ENCODE measurements around the gene HMCES. TPM values are rescaled to one million over a fixed set of nuclear protein-coding genes. Genes with fewer than 3 reads are reported as not detected.

HMCES gene
- total and polyA plus RNA-seq, 2 of the 13 experiments (the other 11 are each of a cell fraction or from before 2014, with no cell fraction given) = 16.1 to 37.5 TPM

DNA sequence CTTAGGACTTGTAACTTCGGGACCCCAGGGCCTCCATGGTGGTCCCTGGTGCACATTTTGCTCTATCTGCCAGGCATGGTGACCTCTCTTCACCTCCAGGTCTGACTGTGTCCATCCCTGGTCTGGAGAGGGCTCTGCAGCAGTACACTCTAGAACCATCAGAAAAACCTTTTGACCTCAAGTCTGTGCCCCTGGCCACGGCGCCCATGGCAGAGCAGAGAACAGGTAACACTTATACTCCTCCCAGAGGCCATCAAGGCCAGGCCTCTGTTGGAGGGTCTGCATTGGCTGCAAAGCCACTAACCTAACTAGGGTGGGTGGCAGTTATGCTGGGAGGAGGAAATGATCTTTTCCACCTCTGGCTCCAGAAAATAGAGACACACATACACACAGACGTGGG is 10.3 kb upstream of the HMCES start:
- FAIRE-seq (no peak), DNase-seq (ENCODE audit: low spot score) (no peak), ATAC-seq (no peak)
- no peak overlapping the region for H3K4me3 ChIP-seq (replicated peaks in 1 of 3; ENCODE audit: insufficient read depth in 1 of 3, low read depth in 2 of 3, low read length in 3 of 3)
- no peaks in the 10 kb centered on the region for H4K20me1 ChIP-seq (ENCODE audit: insufficient read depth, low read length)
- in situ Hi-C loops (cut with HindIII; ENCODE audit: extremely low pct_ligation_motif_present, low pct_unique_long_range_greater_than_20kb) = no loop called here
- ChIA-PET CTCF (ENCODE audit: low intra/inter-chr PET ratio, low total read pairs) (no interaction called here), POLR2A (no interaction called here)
- BruUV-seq (replicated peaks) = no TSS peak
- no peaks in the 10 kb centered on the region for H3K27me3 ChIP-seq (ENCODE audit: control insufficient read depth in 1 of 2, insufficient read depth in 2 of 2, low read length in 2 of 2)
- peaks cover 2% of the 10 kb centered on the region for H3K79me2 ChIP-seq (ENCODE audit: insufficient read depth, low read length)
- intact Hi-C loops (cut with micrococcal nuclease; ENCODE audit: unreplicated experiment) = no loop called here
- H3K9me3 ChIP-seq (ENCODE audit: low read length) = no peaks in the 10 kb centered on the region
- H3K9ac ChIP-seq (ENCODE audit: insufficient read depth, low read depth, low read length) = no peak overlapping the region
- H2AFZ ChIP-seq (ENCODE audit: low read length) = no peak overlapping the region
- TF ChIP-seq, protein P1, sequence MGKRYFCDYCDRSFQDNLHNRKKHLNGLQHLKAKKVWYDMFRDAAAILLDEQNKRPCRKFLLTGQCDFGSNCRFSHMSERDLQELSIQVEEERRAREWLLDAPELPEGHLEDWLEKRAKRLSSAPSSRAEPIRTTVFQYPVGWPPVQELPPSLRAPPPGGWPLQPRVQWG (CRISPR knock-in tag; IDR thresholded peaks at IDR 0.05; ENCODE audit: borderline replicate concordance, low read depth) = no peak
- TF ChIP-seq, protein P2, sequence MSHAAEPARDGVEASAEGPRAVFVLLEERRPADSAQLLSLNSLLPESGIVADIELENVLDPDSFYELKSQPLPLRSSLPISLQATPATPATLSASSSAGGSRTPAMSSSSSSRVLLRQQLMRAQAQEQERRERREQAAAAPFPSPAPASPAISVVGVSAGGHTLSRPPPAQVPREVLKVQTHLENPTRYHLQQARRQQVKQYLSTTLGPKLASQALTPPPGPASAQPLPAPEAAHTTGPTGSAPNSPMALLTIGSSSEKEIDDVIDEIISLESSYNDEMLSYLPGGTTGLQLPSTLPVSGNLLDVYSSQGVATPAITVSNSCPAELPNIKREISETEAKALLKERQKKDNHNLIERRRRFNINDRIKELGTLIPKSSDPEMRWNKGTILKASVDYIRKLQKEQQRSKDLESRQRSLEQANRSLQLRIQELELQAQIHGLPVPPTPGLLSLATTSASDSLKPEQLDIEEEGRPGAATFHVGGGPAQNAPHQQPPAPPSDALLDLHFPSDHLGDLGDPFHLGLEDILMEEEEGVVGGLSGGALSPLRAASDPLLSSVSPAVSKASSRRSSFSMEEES (CRISPR knock-in tag; IDR thresholded peaks at IDR 0.05) = no peak
- TF ChIP-seq ZNF605 (CRISPR knock-in tag; IDR thresholded peaks at IDR 0.05) (no peak), ZNF737 (CRISPR knock-in tag; IDR thresholded peaks at IDR 0.05; ENCODE audit: borderline replicate concordance) (no peak), ZNF749 (CRISPR knock-in tag; IDR thresholded peaks at IDR 0.05; ENCODE audit: borderline replicate concordance) (no peak), ZNF546 (CRISPR knock-in tag; conservative IDR thresholded peaks at IDR 0.05) (no peak), SMAD3 (CRISPR knock-in tag; IDR thresholded peaks at IDR 0.05) (no peak), ZNF891 (CRISPR knock-in tag; IDR thresholded peaks at IDR 0.05) (no peak), HIVEP1 (CRISPR knock-in tag; IDR thresholded peaks at IDR 0.05) (no peak)
- TF ChIP-seq, protein P3, sequence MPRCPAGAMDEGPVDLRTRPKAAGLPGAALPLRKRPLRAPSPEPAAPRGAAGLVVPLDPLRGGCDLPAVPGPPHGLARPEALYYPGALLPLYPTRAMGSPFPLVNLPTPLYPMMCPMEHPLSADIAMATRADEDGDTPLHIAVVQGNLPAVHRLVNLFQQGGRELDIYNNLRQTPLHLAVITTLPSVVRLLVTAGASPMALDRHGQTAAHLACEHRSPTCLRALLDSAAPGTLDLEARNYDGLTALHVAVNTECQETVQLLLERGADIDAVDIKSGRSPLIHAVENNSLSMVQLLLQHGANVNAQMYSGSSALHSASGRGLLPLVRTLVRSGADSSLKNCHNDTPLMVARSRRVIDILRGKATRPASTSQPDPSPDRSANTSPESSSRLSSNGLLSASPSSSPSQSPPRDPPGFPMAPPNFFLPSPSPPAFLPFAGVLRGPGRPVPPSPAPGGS (CRISPR knock-in tag; IDR thresholded peaks at IDR 0.05) = no peak
- TF ChIP-seq, protein P4, sequence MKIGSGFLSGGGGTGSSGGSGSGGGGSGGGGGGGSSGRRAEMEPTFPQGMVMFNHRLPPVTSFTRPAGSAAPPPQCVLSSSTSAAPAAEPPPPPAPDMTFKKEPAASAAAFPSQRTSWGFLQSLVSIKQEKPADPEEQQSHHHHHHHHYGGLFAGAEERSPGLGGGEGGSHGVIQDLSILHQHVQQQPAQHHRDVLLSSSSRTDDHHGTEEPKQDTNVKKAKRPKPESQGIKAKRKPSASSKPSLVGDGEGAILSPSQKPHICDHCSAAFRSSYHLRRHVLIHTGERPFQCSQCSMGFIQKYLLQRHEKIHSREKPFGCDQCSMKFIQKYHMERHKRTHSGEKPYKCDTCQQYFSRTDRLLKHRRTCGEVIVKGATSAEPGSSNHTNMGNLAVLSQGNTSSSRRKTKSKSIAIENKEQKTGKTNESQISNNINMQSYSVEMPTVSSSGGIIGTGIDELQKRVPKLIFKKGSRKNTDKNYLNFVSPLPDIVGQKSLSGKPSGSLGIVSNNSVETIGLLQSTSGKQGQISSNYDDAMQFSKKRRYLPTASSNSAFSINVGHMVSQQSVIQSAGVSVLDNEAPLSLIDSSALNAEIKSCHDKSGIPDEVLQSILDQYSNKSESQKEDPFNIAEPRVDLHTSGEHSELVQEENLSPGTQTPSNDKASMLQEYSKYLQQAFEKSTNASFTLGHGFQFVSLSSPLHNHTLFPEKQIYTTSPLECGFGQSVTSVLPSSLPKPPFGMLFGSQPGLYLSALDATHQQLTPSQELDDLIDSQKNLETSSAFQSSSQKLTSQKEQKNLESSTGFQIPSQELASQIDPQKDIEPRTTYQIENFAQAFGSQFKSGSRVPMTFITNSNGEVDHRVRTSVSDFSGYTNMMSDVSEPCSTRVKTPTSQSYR (CRISPR knock-in tag; IDR thresholded peaks at IDR 0.05; ENCODE audit: borderline replicate concordance) = no peak
- 97% methylated on average over 4 of the region's 4 CpGs for WGBS (ENCODE audit: low lambda C conversion rate)
- H3K4me2 ChIP-seq (ENCODE audit: low read depth, low read length) = no peak overlapping the region
- no peak overlapping the region for H3K27ac ChIP-seq (ENCODE audit: extremely low read length, insufficient read depth, low read length)
- H3K36me3 ChIP-seq (replicated peaks in 1 of 2; ENCODE audit: control insufficient read depth in 1 of 2, insufficient read depth in 2 of 2, low read length in 2 of 2) = peaks cover 35 to 93% of the 10 kb centered on the region in 2 experiments
- H3K4me1 ChIP-seq (ENCODE audit: insufficient read depth, low read length) = no peaks in the 10 kb centered on the region
